Stimulated activated naive CD8-positive, alpha-beta T cell treated with anti-CD3 and anti-CD28 coated beads, Interleukin-15, amount 100 ng/mL, for 72 hours (primary cell): ENCODE results near the gene HOXA10.
A peak's percentile ranks its signal among the peaks of the same experiment; 100 is the strongest.

Source experiments
- ATAC-seq: fragments of 150-1000 bp; cut with Tn5 transposase; 2 replicates; pipeline ENCODE4 v1.10.0; 2021; ENCODE audit warnings: mild to moderate bottlenecking, moderate library complexity
- DNase-seq, 2 donors: peaks; one replicate each; pipeline ENCODE4 v3.0.0; 2021 to 2022
- H3K27ac Mint-ChIP-seq, 2 donors: one replicate each; pipeline ENCODE4 v1.8.0; 2022; ENCODE audit warnings: mild to moderate bottlenecking in 2 of 2, mixed read lengths in 2 of 2, moderate library complexity in 2 of 2
- H3K27me3 Mint-ChIP-seq: one replicate; pipeline ENCODE4 v1.8.0; 2022; ENCODE audit warnings: mixed read lengths
- H3K4me1 Mint-ChIP-seq: one replicate; pipeline ENCODE4 v1.8.0; 2022; ENCODE audit warnings: mild to moderate bottlenecking, mixed read lengths
- H3K4me3 Mint-ChIP-seq, 2 donors: one replicate each; pipeline ENCODE4 v1.8.0; 2022; ENCODE audit warnings: mild to moderate bottlenecking in 2 of 2, mixed read lengths in 2 of 2, moderate library complexity in 1 of 2
- H3K9me3 Mint-ChIP-seq, 2 donors: one replicate each; pipeline ENCODE4 v1.8.0; 2022; ENCODE audit warnings: mixed read lengths in 2 of 2

Gene HOXA10

DNA sequence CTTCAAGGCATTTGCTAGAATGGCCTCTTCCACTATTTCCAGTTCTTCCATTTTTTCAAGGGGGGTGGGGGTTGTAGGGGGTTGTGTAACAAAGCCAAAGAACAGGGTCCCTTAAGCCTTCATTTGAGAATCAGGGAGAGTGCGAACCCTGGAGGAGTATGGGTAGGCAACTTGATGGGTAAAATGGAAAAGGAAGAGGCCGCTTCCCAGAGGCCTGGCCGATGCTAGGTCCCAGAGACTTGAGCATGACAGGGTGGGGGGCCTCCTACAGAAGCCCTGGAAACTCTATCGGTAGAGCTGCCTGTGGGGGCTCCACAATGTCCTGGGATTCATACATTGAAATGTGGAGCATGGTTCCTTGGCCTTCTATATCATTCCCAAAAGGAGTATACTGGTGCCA lies 34.9 kb upstream of the HOXA10 start:
- H3K27ac Mint-ChIP-seq, result no peak overlapping the region
- no peak for DNase-seq

DNA sequence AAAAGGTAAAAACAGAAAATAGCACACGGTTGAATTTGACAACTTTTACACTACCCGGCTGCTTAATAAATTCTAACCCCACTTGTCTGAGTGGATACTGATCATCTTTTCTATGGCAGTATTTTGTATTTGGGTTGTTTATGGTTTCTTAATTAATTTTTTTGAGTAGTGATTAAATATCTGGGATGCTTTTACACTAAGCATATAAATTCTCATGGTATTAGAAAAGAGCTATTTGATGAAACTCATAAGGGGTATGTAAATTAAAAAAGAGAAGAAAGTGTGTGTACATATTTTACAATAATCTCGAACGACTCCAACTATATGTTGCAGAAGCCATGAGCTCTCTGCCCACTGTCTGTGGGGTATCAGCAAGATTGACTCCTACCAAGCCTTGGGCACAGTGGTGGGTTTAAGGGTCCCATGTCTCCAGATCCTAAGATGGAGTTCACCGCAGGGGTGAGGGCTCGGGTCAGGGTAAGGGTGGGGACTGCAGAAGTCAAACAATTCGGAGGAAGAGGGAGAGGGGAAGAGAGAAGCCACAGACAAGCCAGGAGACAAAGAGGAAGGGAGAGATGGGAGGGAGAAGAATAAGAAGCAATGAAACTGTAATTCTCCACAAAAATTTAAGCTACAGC lies 33.3 kb upstream of the HOXA10 start:
- H3K4me1 Mint-ChIP-seq, result peaks cover 44% of the 10 kb centered on the region
- no peak for DNase-seq
- peaks cover 100% of the 10 kb centered on the region for H3K27me3 Mint-ChIP-seq
- H3K27ac Mint-ChIP-seq, result no peak overlapping the region
- ATAC-seq, result no peak
- no peak overlapping the region for H3K4me3 Mint-ChIP-seq
- H3K9me3 Mint-ChIP-seq, result no peaks in the 10 kb centered on the region

More for the DNA sequence above, 34.9 kb upstream of the HOXA10 start:
- no peaks in the 10 kb centered on the region for H3K9me3 Mint-ChIP-seq
- no peak overlapping the region for H3K4me3 Mint-ChIP-seq
- peaks cover 44% of the 10 kb centered on the region for H3K4me1 Mint-ChIP-seq
- no peak for ATAC-seq
- peaks cover 100% of the 10 kb centered on the region for H3K27me3 Mint-ChIP-seq

DNA sequence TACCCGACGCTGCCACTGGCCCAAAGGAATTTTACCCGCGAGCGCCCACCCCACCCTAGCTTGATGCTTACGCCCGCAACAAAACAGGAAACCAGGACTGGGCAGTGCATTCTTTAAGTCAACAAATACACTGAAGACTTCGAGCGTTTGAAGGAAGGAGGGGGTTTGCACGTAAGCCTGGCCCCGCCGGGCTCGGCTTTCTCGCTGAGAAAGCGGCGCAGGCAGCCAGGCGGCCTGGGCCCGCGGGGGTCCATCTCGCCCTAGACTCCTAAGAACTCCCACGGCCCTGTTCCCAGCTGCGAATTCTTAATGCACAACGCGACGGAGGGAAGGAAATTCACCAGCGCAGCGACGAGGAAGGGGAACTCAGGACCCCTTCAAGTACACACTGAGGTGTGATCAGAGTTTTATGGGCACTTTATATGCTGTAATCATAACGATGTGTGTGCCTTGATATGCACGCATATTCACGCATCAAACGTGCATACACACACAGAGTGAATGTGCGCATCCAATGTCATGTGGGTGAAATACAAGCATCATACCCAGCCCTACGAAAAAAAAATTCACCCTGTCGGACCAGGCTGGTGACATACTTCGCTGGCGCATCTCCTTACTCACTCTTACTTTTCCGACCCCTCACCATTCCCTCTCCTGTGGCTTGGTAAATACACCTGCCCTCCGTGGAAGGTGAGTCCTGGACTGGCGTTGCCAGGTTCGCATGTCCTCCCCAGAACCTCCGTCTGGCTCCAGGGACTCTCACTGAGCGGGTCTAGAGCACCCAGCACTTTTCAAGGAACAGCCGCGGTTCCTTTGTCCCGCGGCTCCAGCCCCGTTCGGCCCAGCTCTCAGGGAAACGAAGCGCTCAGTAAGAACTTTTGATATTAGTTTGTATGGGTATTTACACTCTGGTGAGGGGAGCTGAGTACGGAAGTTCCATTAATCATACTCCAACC lies 31.5 kb upstream of the HOXA10 start:
- peak overlapping the region in 1 of 2 donors; percentile 43 for H3K27ac Mint-ChIP-seq
- H3K27me3 Mint-ChIP-seq, result peaks cover 100% of the 10 kb centered on the region
- H3K9me3 Mint-ChIP-seq, result no peaks in the 10 kb centered on the region
- DNase-seq (no peak), ATAC-seq (no peak)
- H3K4me1 Mint-ChIP-seq, result peaks cover 56% of the 10 kb centered on the region
- peak overlapping the region; percentile 15 to 35 for H3K4me3 Mint-ChIP-seq

DNA sequence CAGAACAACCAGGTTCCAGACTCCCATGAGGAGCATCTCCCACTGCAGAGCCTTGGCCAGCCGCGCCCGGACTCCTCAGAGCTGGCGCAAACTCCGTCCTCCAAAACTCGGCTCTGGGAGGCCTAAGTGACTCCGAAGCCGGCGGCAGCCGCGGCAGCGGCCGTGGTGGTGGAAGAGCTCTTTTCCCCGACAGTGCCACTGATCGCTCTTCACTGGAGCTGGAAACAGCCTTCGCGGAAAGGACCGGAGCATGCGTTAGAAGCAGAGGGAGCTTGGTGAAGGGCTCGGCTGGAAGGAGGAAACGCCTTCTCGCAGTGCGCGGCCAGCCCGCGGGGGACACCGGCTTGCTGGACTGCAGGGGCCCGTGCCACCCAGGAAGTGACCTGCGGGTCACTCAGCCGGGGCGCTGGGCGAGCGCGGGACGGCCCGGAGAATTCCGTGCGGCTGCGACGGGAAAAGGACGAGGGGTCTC lies 30.8 kb upstream of the HOXA10 start:
- no peak for DNase-seq
- H3K9me3 Mint-ChIP-seq, result no peaks in the 10 kb centered on the region
- H3K27me3 Mint-ChIP-seq, result peaks cover 100% of the 10 kb centered on the region
- H3K4me3 Mint-ChIP-seq, result peak overlapping the region; percentile 6 to 53
- peaks cover 57% of the 10 kb centered on the region for H3K4me1 Mint-ChIP-seq
- ATAC-seq, result no peak
- H3K27ac Mint-ChIP-seq, result peak overlapping the region in 1 of 2 donors; percentile 81

DNA sequence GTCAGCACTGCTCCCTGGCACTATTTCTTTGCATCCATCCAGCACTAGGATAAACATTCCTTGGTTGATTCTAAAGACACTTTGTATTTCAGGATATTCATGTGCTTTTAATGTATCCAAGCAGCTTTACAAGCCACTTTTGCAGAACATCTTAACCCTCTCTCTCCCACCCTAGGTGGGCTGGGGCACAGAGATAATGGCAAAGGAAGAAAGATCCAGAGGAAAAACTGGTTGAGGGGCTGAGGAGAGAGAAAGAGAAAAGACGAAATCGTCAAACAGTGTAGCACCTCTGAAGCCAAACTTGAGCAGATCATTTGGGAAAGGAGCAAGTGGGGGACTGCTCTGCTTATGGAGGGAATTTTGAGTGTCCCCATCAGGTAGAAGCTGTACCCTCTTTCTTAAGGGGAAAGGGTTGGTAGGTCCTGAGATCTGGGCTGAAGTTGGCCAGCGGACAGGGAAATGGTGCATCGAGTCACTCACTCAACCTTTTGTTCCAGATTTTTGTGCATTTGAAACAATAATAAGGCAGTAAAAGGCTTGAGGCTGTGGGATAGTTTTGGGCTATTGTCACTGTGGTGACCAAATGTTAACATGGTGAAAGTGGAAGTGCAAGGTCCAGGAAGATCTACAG lies 30.0 kb upstream of the HOXA10 start:
- DNase-seq, result no peak
- peaks cover 99% of the 10 kb centered on the region for H3K27me3 Mint-ChIP-seq
- no peak overlapping the region for H3K4me3 Mint-ChIP-seq
- H3K27ac Mint-ChIP-seq, result no peak overlapping the region
- H3K9me3 Mint-ChIP-seq, result no peaks in the 10 kb centered on the region
- H3K4me1 Mint-ChIP-seq, result peaks cover 62% of the 10 kb centered on the region
- ATAC-seq, result no peak

DNA sequence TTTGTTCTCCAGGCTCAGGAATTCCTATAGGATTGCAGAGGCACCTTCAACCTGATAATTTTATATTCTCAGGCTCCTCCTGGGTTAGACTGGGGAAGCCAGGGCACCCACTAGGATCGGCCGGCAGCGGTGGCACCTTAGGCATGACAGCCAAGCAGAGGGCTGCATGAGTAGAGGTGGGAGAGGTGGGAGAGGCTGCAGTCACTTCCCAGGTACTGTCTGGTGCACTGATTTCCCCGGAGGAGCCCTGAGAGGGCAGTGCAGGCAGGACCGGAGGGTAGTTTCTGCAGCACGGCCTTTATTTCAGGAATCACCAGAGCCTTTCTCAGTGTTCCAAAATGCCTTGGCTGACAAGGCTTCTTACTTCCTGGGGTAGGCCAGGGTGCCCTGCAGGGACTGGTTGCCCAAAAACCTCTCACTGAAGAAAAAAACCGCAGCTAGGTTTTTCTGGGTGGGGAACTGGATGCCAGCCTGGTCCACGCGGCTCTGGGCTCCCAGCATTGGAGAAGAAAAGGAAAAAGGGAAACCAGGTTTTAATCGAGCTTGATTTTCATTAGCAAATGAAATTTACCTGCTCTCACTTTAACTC lies 29.3 kb upstream of the HOXA10 start:
- Mint-ChIP-seq H3K27me3 (peaks cover 99% of the 10 kb centered on the region), H3K4me3 (no peak overlapping the region), H3K9me3 (no peaks in the 10 kb centered on the region), H3K27ac (no peak overlapping the region), H3K4me1 (peaks cover 68% of the 10 kb centered on the region)
- ATAC-seq, result no peak
- DNase-seq, result no peak

DNA sequence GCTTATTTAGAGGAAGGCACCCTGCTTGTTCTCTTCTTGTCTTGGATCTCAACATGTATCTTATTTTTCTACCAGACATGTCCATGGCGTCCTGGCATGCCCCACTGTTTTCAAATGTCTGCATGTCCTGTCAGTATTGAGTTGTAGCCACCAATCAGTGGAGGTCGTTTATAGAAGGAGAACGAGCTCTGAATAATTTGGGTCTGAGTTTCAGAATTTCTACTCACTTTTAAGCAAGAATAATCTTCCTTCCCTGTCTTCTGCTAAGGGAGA lies 28.7 kb upstream of the HOXA10 start:
- Mint-ChIP-seq H3K27ac (no peak overlapping the region), H3K27me3 (peaks cover 99% of the 10 kb centered on the region), H3K4me3 (no peak overlapping the region), H3K9me3 (no peaks in the 10 kb centered on the region), H3K4me1 (peaks cover 73% of the 10 kb centered on the region)
- ATAC-seq, result no peak
- DNase-seq, result no peak

DNA sequence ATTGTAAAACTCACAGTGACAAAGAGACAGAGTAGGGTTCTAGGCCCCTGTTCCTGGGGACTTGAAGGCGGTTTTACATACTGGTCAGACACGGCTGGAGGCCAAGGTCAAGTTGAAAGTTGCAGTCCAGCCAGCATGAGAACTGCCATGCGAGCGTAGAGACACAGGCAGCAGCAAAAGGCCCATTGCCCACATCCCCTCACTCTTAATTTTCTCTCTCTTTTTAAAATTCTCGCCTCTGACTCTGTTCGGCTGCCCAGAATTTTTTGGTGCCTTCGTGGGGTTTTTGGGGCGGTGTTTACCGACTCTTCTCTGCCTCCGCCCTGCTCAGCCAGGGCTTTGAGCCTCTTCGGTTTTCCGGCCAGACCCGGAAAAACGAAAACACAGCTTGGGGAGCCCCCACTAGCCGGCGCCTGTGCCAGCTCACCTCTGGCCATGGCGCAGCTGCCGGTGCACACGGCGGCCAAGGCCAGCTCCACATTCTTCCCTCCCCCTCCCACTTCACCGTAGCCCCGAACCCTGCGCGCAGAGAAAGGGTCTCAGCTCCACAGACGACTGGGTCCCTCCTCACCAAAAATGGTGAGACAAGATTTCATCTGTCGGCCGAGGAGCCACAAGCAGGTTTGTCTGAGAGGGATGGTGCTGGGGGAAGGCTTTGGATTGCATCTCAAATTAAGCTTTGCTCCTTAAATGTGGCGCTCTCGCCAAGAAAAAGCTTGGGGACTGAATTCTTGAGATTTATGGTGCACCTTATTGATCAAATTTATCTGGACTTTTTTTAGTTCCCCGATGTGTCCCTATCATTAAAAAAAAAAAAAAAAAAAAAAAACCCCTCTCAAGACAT lies 28.1 kb upstream of the HOXA10 start:
- H3K27ac Mint-ChIP-seq, result no peak overlapping the region
- H3K9me3 Mint-ChIP-seq, result no peaks in the 10 kb centered on the region
- H3K27me3 Mint-ChIP-seq, result peaks cover 99% of the 10 kb centered on the region
- no peak for ATAC-seq
- H3K4me3 Mint-ChIP-seq, result peak overlapping the region; percentile 47 to 73
- DNase-seq, result no peak
- H3K4me1 Mint-ChIP-seq, result peaks cover 73% of the 10 kb centered on the region

DNA sequence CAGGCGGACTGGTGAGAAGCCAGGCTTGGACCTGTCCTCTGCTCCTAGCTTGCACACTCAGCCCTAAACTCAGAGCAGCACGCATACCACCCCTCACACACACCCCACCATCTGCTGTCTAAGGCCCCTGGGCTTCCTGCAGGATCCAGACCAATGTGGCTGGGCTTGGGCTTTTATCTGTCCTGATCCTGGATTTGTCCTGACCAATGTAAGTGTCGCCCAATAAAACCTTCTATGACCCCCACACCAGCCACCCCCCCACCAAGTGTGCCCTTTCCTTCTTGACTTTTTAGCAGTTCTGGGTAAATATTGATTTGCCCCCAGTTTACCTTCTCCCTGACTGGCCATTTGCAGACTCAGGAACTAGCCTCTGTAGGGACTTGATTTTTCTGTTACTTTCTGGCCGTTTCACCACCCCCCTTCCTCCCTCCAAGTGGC lies 27.5 kb upstream of the HOXA10 start:
- ATAC-seq (no peak), DNase-seq (no peak)
- no peak overlapping the region for H3K27ac Mint-ChIP-seq
- no peaks in the 10 kb centered on the region for H3K9me3 Mint-ChIP-seq
- peaks cover 98% of the 10 kb centered on the region for H3K27me3 Mint-ChIP-seq
- peaks cover 73% of the 10 kb centered on the region for H3K4me1 Mint-ChIP-seq
- H3K4me3 Mint-ChIP-seq, result peak overlapping the region; percentile 47 to 92

DNA sequence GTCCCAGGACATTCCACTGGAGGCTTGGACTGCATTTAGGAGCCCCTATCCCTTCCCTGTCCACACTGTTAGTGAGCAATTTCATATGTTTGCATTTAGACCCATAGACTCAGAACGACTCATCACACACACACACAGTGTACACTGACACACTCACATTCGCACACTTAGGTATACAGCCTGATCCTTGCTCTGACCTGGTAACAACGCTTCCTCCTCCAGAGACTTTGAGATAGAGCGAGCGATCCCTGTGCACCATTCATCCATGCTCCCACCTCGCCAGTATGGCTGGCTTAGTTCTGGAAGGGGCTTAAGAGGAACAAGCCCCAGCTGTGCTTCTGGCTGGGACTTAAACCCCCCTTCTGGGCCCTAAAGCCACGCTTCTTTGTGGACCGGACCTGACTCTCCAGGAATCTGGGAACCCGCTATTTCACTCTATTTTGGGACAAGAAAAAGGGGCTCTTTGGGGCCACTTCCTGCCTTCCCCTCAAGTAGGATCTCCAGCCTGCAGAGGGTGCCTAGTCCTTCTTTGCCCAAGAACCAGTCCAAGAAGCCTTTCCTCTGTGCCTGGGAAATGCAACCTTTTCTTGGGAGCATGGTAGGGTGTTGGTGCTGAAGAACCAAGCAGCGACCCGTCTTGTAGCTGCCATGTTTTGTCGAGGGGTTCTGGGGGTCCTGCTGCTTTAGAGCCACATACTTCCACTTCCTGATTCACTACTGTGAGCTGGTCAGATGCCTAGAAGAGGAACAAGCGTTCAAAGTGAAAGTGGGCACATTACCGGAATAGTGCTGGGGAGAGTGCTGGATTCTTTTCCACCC lies 26.9 kb upstream of the HOXA10 start:
- Mint-ChIP-seq H3K4me3 (peak overlapping the region; percentile 47 to 92), H3K27ac (no peak overlapping the region), H3K4me1 (peaks cover 71% of the 10 kb centered on the region), H3K27me3 (peaks cover 98% of the 10 kb centered on the region), H3K9me3 (no peaks in the 10 kb centered on the region)
- ATAC-seq (peak; percentile 35), DNase-seq (no peak)

DNA sequence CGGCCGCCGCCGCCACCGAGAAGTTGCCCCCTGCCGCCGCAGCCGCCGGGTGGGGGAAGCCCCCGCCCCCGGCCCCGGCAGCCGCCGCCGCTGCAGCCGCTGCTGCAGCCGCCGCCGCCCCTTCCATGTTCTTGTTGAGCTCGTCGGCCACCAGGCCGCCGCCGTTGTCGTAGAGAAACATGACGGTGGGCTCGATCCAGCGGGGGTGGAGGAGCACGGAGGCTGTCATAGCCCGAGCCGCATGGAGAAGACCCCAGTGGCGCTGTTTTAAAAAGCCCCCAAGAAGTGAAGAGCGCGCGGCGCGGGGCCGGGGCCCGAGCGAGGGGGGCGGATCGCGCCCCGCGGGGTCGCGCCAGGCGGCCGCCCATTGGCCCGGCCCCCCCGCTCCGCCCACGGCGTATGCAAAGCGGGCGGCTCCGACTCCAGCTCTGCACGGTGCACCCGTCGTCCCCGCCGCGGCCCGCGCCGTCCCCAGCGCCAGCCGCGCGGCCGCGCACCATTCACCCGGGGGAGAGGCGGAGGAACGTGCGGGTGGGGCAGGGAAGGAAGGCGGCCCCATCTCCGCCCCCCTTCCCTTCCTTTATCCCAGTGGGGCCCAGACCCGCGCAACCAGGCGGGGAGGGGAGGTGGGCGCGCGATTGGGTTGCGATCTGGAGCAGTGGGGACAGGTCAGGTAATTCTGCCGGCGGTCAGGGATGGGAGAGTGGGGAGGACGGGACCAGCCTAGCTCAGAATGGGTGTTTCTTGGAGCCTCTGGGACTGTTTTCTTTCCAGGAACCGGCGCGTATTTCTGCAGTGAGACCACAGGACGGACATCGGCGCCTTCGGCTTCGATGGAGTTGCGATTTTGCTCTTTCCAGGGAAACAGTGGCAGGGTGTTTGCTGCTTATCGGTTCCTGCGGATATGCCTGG lies 26.0 kb upstream of the HOXA10 start, which contains the start of gene HOXA13:
Gene HOXA13, minus strand, starts transcription at position 243 of the 912 bp plus-strand sequence. Its CDS starts 14 bp downstream, at position 229.
- H3K9me3 Mint-ChIP-seq, result no peaks in the 10 kb centered on the region
- ATAC-seq (peak; percentile 74), DNase-seq (no peak)
- H3K4me3 Mint-ChIP-seq, result peak within 1 kb of the TSS; percentile 87 to 92
- peaks cover 63% of the 10 kb centered on the region for H3K4me1 Mint-ChIP-seq
- peaks cover 98% of the 10 kb centered on the region for H3K27me3 Mint-ChIP-seq
- peak within 1 kb of the TSS in 1 of 2 donors; percentile 40 for H3K27ac Mint-ChIP-seq

DNA sequence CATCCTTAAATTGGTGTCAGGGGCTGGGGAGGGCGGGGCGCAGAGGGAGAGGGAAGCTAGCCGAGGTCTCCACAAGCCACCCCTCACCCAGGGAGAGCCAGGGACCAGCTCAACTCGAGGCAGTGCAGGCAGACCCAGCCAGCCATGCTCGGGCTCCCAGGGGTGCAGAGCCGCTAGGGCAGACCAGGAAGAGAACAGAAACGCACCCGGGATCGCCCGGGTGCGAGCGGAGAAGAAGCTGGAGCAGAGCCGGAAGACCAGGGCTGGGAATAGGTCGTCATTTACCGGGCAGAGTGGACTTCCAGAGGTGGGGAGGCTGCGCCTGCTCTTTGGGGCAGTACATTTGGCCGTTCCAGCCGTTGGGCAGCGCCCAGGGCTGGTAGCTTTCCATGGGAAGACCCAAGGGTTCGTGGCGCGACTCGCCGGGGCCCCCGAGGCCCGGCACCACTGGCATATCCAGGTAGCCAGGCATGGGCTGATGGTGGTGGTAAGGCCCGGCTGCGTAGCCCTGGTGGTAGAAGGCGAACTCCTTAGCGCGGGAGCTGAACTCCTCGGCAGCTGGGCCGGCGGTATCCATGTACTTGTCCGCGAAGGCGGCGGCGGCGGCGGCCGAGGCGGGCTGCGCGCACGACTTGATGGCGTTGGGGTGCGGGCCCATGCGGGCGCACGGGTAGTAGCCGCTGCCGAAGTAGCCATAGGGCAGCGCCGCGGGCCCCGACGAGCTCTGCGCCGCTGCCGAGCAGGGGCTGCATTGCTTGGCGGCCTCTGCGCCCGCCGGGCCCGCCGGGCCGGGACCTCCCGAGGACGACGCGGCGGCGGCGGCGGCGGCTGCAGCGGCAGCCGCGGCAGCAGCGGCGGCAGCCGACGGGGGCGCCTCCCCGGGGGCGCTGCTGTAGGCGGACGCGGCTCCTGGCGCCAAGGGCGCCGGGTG lies 25.0 kb upstream of the HOXA10 start:
- Mint-ChIP-seq H3K27ac (no peak overlapping the region), H3K4me1 (peaks cover 54% of the 10 kb centered on the region), H3K4me3 (peak overlapping the region; percentile 61 to 89), H3K27me3 (peaks cover 98% of the 10 kb centered on the region), H3K9me3 (no peaks in the 10 kb centered on the region)
- DNase-seq (no peak), ATAC-seq (peak; percentile 32)
